Transverse colon (tissue), 4 donors: ENCODE measurements around the gene ARF3. TPM values are rescaled to one million over a fixed set of nuclear protein-coding genes. Genes with fewer than 3 reads are reported as not detected.

ENCODE experiments used
- DNase-seq: peaks from one replicate; pipeline ENCODE4 v3.0.0-alpha.2; 2019
- H3K27ac ChIP-seq, 4 donors: fragments of 200-600 bp; sonication (generic); 2 replicates each; pipeline ENCODE4 v1.5.1; 2016 to 2018; ENCODE audit warnings: inconsistent platforms in 4 of 4
- H3K27me3 ChIP-seq: fragments of 200-600 bp; sonication (generic); 2 replicates; pipeline ENCODE4 v1.5.1; 2017; ENCODE audit warnings: inconsistent platforms
- H3K36me3 ChIP-seq, 4 donors: fragments of 200-600 bp; sonication (generic); 2 replicates each; pipeline ENCODE4 v1.5.1; 2017 to 2019; ENCODE audit warnings: inconsistent platforms in 4 of 4
- H3K4me1 ChIP-seq, 4 donors: fragments of 200-600 bp; sonication (generic); 2 replicates each; pipeline ENCODE4 v1.5.1; 2017 to 2020; ENCODE audit warnings: inconsistent platforms in 4 of 4
- H3K4me3 ChIP-seq, 4 donors: fragments of 200-600 bp; sonication (generic); 1 replicate in 1 of 4; 2 replicates in 3 of 4; pipeline versions ENCODE4 v1.5.1 to v1.6.1; 2017 to 2019; ENCODE audit warnings: inconsistent platforms in 4 of 4
- H3K9me3 ChIP-seq, 2 donors: fragments of 200-600 bp; sonication (generic); 2 replicates each; pipeline ENCODE4 v1.5.1; 2017 to 2019; ENCODE audit warnings: inconsistent platforms in 2 of 2
- EP300 ChIP-seq: sonication (generic); formaldehyde crosslinking; IDR thresholded peaks from one replicate; pipeline ENCODE4 v1.6.1; 2017; ENCODE audit warnings: antibody characterized with exemption, low read depth
- POLR2A ChIP-seq: fragments of 450-650 bp; IDR thresholded peaks from one replicate; pipeline ENCODE4 v1.6.1; 2016; ENCODE audit warnings: antibody characterized with exemption, mild to moderate bottlenecking, moderate library complexity
- POLR2AphosphoS5 ChIP-seq, 3 donors: sonication (generic); formaldehyde crosslinking; IDR thresholded peaks; one replicate each; pipeline ENCODE4 v1.6.1; 2016; ENCODE audit warnings: antibody characterized with exemption in 3 of 3
- WGBS, 2 donors: methylation state at CpG; one replicate each; pipeline ENCODE4 v1.1.5; 2018; ENCODE audit warnings: low coverage in 1 of 2; 5-methylcytosine and 5-hydroxymethylcytosine counted together
- in situ Hi-C, 4 donors: fragments of 200-750 bp; cut with MboI; loops; one replicate each; pipeline versions ENCODE4 v1.15.0 to v1.15.1; 2017; ENCODE audit warnings: low sequenced_read_pairs in 3 of 4, low pct_ligation_motif_present in 1 of 4, low pct_unique_long_range_greater_than_20kb in 1 of 4
- intact Hi-C: fragments of 100-400 bp; cut with DNase I; formaldehyde crosslinking; loops from one replicate; pipeline ENCODE4 v1.15.1; 2023; ENCODE audit warnings: low total_unique reads
- total RNA-seq, 4 donors: library from RNA; depleted of rRNA; stranded (reverse); fragments of >200 nt; gene quantifications; one replicate each; pipeline ENCODE4 v1.1.0, GENCODE V29; 2016
- TF ChIP-seq, protein P1 (sequence below), 5 experiments: fragments of 200-600 bp in 3 of 5; fragments of 450-650 bp in 2 of 5; sonication (generic) in 3 of 5; IDR thresholded peaks; 1 replicate in 2 of 5; 2 replicates in 3 of 5; pipeline ENCODE4 v1.5.1; 2016 to 2017; ENCODE audit warnings: antibody characterized with exemption in 5 of 5, inconsistent platforms in 3 of 5, mild to moderate bottlenecking in 2 of 5, moderate library complexity in 1 of 5

The ARF3 gene
- total RNA-seq, 4 donors from 2014 or later = 30.8 to 117 (median 99.8) TPM

DNA sequence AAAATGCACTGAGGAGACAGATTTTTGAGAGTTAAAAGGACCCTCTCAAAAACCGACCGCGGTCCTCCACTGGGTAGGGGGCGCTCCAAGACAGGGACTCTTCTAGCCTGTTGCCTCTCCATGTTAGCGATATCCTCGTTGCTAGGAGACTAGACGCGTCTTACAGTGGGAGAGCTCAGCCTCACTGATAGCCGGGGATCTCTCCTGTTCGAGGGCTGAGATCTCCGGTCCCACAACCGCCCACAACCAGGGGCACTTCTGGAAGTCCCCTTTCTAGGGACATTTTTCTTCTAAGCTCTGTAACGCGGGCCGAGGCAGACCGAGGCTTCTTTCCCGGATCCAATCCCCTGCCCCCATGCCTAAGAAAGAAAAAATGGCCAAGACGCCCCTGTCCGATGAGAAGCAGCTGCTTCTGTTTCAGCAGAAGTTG lies 53.3 kb downstream of the ARF3 start:
- H3K4me3 ChIP-seq = peak overlapping the region; percentile 14 to 55 (median 27)
- peaks cover 0 to 10% (median 4%) of the 10 kb centered on the region in 4 donors for H3K4me1 ChIP-seq
- H3K9me3 ChIP-seq = no peaks in the 10 kb centered on the region
- TF ChIP-seq, protein P1, sequence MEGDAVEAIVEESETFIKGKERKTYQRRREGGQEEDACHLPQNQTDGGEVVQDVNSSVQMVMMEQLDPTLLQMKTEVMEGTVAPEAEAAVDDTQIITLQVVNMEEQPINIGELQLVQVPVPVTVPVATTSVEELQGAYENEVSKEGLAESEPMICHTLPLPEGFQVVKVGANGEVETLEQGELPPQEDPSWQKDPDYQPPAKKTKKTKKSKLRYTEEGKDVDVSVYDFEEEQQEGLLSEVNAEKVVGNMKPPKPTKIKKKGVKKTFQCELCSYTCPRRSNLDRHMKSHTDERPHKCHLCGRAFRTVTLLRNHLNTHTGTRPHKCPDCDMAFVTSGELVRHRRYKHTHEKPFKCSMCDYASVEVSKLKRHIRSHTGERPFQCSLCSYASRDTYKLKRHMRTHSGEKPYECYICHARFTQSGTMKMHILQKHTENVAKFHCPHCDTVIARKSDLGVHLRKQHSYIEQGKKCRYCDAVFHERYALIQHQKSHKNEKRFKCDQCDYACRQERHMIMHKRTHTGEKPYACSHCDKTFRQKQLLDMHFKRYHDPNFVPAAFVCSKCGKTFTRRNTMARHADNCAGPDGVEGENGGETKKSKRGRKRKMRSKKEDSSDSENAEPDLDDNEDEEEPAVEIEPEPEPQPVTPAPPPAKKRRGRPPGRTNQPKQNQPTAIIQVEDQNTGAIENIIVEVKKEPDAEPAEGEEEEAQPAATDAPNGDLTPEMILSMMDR (IDR thresholded peaks at IDR 0.05) = peak; percentile 35 to 54 (median 49)
- TF ChIP-seq EP300 = no peak
- H3K27ac ChIP-seq = no peak overlapping the region
- peaks cover 6% of the 10 kb centered on the region for H3K27me3 ChIP-seq
- in situ Hi-C loops (no loop called here), intact Hi-C loops (no loop called here)
- 0% methylated on average over 19 of the region's 19 CpGs; no CpG with 5 or more reads in 1 of the 2 donors for WGBS, 2 donors
- DNase-seq = peak; percentile 75
- no peaks in the 10 kb centered on the region for H3K36me3 ChIP-seq

DNA sequence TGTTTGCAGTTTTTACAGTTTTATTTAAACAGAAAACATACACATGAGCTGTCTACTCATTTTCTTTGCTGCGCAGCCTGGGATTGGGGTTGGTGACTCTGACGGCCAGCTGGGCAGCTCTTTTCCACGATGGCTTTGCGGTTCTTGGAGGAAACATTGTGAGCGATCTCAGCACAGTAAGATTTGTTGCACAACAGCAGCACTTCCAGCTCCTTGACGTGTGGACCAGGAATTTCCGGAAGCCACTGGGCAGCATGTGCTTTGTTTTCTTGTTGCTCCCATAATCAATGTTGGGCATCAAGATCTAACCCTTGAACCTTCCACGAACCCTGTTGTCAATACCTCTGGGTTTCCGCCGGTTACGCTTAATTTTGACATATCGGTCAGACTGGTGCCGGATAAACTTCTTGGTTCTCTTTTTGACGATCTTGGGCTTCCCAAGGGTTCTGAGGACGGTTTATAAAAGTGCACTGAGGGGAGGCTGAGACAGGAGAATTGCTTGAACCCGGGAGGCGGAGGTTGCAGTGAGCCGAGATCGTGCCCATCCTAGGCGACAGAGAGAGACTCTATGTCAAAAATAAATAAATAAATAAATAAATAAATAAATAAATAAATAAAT lies 53.8 kb downstream of the ARF3 start:
- H3K27me3 ChIP-seq = peaks cover 6% of the 10 kb centered on the region
- no peak for DNase-seq
- intact Hi-C loops (no loop called here), in situ Hi-C loops (no loop called here)
- H3K4me3 ChIP-seq = peak overlapping the region in 1 of 4 donors; percentile 55
- H3K4me1 ChIP-seq = peaks cover 0 to 10% (median 4%) of the 10 kb centered on the region in 4 donors
- H3K9me3 ChIP-seq = no peaks in the 10 kb centered on the region
- H3K27ac ChIP-seq = no peak overlapping the region
- H3K36me3 ChIP-seq = no peaks in the 10 kb centered on the region
- 64 to 74% methylated on average over 13 to 20 of the region's 20 CpGs for WGBS, 2 donors
- TF ChIP-seq POLR2A (no peak), POLR2AphosphoS5 (IDR thresholded peaks at IDR 0.05) (no peak), EP300 (no peak)
- TF ChIP-seq, protein P1 (IDR thresholded peaks at IDR 0.05) = no peak

DNA sequence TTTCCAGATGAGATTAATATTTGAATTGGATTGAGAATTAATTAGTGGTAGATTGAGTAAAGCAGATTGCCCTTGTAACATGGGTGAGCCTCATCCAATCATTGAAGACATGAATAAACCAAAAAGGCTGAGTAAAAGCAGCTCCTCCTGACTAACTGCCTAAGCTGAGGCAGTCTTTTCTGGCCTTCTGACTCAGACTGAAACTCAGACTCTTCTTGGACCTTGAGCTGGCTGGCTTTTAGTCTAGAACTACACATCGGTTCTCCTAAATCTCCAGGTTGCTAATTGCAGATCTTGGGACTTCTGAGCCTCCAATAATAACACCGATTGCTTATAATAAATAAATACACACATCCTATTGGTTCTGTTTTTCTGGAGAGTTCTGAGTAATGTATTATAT lies 56.0 kb downstream of the ARF3 start:
- no peak for DNase-seq
- H3K27ac ChIP-seq = no peak overlapping the region
- WGBS, 2 donors = 70 to 100% methylated on average over 1 to 2 of the region's 2 CpGs
- TF ChIP-seq, protein P1 (IDR thresholded peaks at IDR 0.05) = no peak
- TF ChIP-seq POLR2A (no peak), POLR2AphosphoS5 (IDR thresholded peaks at IDR 0.05) (no peak), EP300 (no peak)
- H3K27me3 ChIP-seq = peaks cover 13% of the 10 kb centered on the region
- peaks cover 0 to 10% (median 4%) of the 10 kb centered on the region in 4 donors for H3K4me1 ChIP-seq
- no peaks in the 10 kb centered on the region for H3K9me3 ChIP-seq
- no peaks in the 10 kb centered on the region for H3K36me3 ChIP-seq
- in situ Hi-C loops (no loop called here), intact Hi-C loops (no loop called here)
- no peak overlapping the region for H3K4me3 ChIP-seq

DNA sequence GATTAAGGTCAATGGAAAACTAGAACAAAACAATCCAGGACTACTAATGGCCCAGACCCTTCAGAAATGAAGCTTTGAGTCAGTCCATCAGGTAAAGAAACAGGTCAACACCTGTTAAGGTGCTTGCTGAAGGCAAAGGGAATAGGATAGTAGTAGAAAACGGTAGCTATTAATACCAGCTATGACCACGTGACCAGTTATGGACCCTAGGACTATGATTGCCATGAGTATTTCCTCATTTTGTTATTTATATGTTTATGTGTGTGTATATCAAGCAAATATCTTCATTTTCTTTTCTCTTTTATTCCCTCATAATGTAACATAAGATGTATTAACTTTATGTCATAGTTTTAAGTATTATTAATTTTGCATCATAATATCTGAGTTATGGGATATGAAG lies 57.6 kb downstream of the ARF3 start:
- no peak overlapping the region for H3K27ac ChIP-seq
- no peak overlapping the region for H3K4me3 ChIP-seq
- in situ Hi-C loops = no loop called here
- TF ChIP-seq, protein P1 (IDR thresholded peaks at IDR 0.05) = no peak
- TF ChIP-seq POLR2A (no peak), POLR2AphosphoS5 (IDR thresholded peaks at IDR 0.05) (no peak), EP300 (no peak)
- H3K9me3 ChIP-seq = no peaks in the 10 kb centered on the region
- no peaks in the 10 kb centered on the region for H3K36me3 ChIP-seq
- no peak for DNase-seq
- peaks cover 0 to 10% (median 4%) of the 10 kb centered on the region in 4 donors for H3K4me1 ChIP-seq
- H3K27me3 ChIP-seq = peaks cover 8% of the 10 kb centered on the region
- intact Hi-C loops = no loop called here
- WGBS, 2 donors = 64 to 81% methylated on average over 2 of the region's 2 CpGs
